ENCODE measurements around the gene CFAP58.
"Not testable (repeated sequence)": the region's sequence is repeated elsewhere in the genome, so short reads cannot be mapped to it uniquely, and the experiment has no call there.

The CFAP58 gene

DNA sequence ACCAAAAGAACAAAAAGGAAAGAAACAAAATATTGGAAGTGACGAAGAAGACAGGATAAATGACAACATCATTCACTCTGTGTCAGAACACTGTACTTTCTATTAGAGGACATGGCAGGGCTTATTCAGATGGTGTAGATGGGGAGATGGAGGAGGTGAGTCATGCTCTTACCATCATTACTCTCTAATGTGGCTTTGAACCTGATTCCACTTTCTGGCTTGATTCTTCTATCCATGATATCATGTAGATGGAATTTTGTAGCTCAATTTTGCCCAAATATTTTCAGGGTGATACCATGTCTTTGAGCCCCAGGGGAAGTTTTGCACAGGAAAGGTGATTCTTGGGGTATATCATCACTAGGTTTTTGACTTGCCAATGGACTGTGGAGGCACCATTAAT is 91.7 kb downstream of the CFAP58 start:
- DNase-seq: no peak

DNA sequence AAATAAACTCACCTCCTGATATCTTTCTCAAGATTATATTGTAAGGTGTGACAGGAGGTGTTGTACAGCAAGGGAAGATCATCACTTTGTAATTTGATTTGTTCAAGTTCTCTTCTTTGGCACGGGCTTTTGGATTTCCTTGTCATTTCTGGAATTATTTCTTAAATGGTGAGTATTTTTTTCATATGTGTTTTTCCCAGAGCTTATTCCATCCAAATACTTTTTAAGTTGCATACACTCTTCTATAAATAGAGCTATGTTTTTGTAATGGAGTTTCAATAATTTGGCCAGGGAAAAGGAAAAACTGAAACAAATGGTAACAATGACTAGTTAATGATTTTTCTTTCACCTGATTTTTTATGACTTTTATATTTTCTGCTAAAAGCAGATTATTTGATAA is 92.5 kb downstream of the CFAP58 start:
- DNase-seq: no peak

DNA sequence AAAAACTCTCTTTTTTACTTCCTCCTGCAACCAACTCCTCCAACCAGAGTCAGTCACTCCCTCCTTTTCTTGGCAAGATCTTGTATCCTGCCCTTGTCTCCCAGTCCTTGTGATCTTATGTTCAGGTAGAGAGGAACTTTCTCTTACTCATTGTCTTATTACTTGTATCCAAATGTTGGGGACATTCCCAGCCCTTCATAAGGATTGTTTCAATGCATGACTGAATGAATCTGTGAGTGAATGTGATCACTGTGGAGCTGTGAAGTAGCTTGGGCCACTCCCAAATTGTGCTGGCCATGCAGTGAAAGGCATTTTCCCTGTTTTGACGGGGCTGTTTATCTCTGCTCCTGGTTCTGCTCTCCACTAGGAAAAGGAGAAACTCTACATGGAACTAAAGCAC is 93.7 kb downstream of the CFAP58 start:
- no peak for DNase-seq

DNA sequence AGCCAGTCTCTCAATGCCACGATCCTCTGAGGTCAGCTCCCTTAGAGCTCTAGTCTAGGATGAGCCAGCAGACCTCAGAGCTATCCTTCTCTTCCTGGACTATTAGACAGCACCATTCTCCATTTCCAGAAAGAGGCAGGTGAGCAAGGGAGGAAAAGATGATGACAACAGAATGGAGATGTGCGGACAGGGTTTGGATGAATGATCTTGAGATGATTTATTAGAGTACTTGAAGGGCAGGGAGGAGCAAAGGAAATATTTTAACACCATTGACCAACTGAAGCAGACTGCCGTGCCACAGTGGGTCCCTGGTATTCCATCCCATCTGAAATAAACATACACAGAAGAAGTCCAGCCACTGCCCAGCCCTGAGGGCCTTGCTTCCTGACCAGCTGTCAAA is 94.3 kb downstream of the CFAP58 start:
- DNase-seq: no peak

DNA sequence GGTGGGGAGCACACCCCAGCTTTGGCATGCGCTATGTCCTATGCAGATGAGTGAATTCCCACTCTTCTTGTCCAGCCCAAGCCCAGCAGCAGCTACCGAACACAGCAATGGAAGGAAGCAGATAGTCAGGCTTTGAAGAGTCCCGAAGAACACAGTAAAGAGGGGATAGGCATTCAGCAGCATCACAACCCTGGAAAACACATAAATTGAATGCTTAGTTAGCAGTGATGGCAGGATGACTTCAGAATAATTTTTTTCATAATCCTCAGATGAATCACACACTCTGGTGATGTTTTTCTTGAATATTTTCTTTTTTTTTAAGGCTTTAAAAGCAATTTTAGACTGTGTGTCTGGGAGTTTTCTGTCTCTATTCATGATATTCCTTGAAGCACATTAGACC is 95.8 kb downstream of the CFAP58 start:
- DNase-seq: no peak

DNA sequence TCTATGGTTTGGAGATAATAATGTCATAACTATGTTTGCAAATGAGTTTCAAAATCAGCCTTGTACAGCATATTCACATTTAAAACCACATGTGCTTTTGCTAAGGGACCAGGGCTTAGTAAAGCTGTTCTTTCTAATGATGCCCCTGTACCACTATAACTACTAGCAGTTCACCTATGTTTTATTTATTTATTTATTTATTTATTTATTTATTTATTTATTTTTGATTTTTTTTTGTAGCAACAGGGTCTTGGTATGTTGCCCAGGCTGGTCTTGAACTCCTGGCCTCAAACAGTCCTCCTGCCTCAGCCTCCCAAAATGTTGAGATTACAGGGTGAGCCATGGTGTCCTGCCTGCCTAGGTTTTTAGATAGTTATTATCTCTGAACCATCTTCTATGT is 96.9 kb downstream of the CFAP58 start:
- no peak for DNase-seq

DNA sequence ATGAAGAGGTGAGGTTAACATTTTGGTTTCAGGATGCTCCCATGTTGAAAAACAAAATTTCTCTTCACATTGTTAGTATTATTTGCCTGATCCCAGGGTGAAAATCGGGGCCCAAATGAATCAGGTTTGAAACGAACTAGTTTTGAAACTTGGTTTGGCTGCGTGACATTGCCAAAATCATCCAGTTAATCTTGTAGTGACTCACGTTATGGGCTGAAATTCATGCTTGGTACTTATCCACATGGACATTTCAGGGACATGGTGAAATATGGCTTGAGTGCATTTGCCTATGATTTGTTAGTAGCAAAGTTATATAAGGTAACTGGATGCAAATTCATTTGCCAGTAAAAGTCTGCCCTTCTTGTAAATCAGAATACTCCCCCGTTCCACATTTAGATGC is 97.3 kb downstream of the CFAP58 start:
- no peak for DNase-seq

DNA sequence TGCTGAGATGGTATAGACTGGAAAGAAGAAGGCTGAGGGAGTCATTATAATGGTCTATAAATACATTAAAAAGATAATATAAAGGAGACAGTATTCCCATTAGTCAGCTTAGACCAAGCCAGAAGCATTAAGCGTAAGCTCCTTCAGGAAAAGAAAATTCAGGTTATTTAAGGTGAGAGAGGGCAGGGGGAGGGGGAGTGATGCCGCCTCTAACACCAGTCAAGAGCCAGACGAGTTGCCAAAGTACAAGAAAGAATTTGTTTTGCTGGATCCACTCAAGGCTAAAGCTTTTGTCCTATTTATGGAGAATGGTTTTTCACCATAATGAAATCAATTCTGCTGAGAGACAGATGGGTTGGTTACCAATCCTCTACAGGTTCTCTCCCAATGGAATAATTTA is 99.3 kb downstream of the CFAP58 start:
- DNase-seq: no peak

DNA sequence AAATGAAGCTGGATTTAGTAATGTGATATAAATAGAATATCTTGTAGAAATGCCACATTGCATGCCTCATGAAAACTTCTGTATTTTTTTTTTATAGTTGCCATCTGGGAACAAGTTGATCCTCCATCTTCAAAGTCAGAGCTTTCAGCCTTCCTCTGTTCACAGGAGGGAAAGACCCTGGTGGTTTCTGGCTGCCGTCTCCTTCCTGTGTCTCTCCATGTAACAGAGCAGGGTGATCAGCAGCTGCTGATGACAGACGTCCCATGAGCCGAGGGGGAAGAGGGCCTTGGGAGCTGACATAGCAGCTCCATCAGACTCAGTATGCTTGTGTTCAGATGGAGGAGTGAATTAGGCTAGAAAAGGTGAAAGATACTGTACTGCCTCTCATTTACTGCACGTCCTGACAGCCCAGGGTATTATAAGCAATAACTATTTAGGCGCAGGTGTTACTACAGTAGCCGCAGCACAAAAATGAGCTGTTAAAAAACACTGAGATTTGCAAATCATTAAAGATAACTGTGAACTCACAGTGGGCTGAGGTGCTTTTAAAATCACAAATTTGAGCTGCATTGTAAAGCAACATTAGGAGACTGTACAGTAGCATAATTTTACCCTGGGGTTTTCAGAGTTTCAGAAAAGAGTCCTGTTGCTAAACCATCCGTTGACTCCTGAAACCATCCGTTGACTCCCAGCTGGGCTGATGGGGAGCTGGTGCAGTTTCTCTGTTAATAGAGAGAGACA is 103.3 kb downstream of the CFAP58 start:
- DNase-seq: no peak

DNA sequence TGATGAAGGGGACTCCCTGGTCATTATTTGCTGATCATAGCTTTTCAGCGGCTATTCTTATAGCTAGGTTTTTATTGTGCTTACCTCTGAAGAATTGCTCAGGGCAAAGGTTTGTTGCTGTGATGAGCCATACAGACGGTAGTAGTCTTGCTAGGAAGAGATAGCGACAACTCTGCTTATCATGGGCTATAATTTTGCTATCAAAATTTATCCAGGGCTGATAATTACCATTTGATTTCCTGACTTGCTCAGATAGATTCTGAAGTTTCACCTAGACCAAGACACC is 103.9 kb downstream of the CFAP58 start:
- DNase-seq: no peak

DNA sequence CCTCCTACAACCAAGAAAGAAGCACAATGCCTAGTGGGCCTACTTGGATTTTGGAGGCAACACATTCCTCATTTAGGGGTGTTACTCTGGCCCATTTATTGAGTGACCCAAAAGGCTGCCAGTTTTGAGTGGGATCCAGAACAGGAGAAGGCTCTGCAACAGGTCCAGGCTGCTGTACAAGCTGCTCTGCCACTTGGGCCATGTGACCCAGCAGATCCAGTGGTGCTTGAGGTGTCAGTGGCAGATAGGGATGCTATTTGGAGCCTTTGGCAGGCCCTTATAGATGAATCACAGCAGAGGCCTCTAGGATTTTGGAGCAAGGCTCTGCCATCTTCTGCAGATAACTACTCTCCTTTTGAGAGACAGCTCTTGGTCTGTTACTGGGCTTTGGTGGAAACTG is 111.9 kb downstream of the CFAP58 start:
- DNase-seq: not testable (repeated sequence)

DNA sequence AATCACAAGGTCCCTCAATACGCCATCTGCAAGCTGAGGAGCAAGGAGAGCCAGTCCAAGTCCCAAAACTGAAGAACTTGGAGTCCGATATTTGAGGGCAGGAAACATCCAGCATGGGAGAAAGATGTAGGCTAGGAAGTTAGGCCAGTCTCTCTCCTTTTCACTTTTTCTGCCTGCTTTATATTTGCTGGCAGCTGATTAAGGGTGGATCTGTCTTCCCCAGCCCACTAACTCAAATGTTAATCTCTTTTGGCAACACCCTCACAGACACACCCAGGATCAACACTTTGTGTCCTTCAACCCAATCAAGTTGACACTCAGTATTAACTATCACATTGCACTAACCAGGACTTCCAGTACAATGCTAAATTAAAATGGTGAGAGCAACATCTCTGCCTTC is 115.2 kb downstream of the CFAP58 start:
- DNase-seq: not testable (repeated sequence)

DNA sequence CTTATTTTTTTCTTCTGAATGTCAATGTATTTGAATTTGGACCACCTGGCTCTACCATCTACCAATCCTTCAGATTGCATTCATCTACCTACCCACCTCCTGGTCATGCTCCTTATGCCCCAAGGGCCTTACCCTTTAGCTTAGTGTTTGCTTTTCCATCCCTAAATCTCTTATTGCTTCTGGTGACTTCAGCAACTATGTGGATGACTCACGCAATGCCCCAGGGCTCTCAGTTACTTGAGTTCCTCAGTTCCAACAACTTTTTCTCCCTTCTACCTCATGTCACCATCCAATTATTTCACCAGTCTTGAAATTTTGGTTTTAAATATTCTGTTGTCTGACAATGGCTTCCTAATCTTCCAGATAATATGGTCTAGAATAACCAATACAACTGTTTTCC is 118.9 kb downstream of the CFAP58 start:
- no peak for DNase-seq

DNA sequence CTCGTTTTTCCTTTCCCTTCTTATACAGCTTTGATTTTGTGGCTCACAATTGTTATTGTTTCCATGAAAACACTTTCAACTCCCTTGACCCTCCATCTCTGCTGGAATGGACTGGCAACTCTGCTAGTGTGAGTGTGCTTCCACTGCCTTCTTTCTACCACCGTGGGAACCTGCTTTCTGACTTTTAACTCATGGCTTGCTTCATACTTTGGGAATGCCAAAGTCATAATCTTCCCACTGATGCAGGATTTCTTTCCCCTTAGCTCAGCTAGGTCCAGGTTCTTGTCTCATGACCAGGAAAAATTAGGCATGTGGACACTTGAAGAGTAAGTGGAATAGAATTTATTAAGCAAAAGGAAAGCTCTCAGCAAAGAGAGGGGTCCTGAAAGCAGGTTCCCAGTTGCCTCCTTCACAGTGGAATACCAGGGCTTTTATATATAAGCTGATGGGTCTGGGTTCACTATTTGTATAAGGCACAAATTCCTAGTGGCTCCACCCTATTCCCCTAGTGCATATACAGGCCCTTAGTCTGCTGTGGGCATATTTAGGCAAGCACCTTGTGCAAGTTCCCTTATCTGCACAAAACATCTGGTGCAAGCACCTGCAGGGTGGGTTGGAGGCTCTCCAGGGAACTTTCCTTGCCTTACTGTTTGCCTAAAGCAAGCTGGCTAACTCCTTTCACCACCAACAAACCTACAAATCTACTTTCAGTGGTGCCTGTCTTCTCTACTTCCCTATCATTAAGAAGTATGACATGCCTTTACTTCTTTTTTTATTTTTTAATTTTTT is 119.5 kb downstream of the CFAP58 start:
- DNase-seq: no peak

DNA sequence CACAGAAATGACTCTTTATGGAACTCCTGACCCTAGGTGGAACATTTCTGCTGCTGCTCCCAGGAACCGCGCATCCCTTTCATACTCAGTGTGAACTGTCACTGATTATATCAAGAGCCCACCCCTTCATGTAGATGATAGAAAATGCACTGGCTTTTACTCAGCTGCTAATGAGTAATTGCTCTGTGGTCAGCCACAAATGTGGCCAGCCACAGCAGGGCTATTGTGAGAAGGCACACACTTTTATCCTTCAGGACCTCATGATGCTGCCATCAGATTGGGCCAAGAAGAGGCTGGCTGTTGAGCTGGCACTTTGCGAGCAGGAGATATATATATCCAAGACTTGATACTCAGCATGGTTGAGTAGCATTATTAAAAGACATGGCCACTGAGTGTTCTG is 124.7 kb downstream of the CFAP58 start:
- DNase-seq: no peak

DNA sequence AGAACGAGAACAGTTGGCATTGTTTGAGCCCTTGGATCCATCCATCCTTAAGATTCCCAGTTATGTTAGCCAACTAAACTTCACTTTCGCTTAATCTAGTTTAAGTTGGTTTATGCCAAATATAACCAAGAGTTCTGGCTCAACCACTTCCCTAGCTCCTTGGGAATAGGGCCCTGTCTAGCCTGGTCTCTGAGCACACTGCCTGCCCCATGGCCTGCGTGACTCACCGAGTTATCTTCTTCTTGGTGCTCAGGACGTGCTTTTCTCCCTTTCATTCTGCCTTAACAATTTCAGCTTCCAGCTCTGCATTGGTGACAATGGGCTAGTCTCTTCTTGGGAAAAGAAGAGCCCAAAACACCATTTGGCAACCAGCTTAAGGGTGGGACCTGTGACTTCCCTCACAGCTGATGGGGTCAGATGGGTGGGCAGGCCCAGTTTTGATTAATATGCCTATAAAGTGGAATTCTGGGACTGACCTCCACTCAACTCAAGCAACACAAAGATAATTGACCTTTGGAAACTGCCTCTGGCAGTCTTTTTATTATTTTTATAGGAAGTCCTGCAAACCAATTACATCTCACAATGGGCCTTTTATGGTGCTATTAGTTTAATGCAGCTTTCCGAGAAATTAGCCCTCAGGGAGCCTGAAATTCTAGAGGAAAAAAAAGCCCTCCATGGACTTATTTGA is 126.4 kb downstream of the CFAP58 start:
- peak in 1 of 2 experiments; percentile 0 for DNase-seq

DNA sequence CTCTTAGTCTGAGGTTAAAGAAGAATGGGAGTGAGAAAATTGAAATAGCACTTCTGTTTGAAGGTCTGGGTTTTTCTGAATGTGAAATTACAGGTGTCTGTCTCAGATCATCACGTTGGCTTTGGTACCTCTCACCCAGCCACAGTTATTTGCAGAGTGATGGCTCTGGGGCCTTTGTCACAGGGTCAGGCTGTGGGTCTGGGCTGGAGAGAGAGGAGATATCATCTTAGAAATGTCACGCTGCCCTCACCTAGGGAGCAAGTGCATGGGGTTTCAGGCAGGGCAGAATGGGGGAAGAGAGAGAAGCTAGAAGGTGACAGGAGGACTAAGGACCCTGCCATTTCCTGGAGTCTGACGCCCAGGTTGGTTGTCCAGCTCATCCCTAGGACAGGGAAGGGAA is 127.2 kb downstream of the CFAP58 start:
- DNase-seq: no peak

DNA sequence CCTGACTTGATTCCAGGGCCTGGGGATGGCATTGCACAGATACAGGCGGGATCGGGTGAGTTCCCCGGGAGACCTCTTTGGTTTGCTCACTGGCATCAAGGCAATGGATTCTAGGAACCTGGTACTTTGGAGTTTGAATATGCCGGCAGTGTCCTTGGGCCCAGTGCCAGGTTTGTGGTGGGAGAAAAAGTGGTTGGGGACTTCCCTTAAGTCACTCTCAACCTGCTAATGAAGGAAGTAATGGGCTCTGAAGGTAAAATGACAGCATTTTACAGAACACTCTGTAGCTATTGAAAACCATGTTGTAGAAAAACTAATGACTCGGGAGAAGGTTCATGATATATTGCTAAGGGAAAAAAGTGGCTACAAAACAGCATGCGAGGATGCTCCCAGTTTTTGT is 129.9 kb downstream of the CFAP58 start:
- no peak for DNase-seq

DNA sequence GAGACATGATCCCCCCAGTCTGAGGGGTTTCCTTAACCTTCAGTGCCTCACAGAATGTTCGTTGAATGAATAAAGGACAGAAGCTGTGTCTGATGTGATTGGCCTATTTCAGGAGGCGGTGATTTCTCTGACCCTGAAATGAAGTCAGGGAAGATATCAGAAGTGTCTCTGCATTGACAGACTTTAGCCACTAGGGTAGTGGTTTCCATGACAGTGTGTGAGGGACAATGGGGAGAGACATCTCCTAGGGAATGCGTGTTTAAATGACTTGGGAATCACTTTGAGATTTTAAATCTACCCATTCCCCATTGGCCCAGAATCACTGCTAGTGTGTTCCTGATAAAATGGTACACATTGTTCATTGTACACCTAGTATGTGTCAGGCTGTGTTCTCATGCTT is 132.0 kb downstream of the CFAP58 start:
- no peak for DNase-seq

DNA sequence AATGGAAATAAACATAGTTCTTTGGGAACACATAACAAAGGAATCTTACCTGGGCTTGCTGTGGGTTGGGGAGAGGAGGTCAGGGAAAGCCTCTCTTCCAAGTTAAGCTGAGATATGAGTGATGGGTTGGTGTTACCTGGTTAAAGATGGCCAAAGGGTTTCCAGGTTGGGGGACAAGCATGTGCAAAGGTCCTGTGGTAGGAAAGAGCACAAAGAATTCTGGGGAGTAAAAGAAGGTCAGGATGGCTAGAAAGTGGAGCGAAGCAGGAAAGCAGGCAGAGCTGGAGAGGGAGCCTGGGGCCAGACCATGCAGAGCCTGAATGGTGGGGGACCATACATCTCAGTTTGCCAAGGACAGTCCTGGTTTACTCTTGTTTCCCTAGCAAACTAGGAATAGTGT is 133.2 kb downstream of the CFAP58 start:
- DNase-seq: no peak

DNA sequence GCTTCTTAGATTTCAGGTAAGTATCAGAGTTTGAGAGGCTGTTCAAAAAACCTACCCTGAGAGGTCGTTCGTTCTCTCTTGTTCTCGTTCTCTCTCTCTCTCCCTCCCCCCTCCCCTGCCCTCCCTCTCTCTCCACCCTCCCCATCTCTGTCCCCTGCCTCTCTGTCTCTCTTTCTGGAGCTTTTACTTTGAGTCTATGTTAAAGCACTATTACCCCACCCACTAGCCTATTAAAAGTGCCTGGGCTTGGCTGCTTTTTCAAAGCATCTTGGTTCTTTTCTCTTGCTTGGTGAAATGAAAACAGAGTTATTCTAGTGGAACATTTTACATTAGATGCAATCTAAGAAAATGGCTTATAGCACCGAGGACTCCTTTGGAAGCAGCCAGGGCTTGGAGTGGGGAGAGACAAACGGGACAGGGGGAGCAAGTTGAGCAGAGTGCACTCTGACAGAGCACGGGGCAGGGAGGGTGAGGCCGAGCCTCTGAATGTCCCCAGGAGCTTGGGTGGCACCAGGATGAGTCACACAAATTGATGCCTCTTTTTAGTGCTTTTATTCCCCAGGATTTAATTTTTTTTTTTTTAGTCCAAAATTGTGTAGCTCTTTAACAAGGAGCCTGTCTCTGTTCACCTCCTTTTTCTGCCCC is 134.3 kb downstream of the CFAP58 start:
- no peak for DNase-seq

DNA sequence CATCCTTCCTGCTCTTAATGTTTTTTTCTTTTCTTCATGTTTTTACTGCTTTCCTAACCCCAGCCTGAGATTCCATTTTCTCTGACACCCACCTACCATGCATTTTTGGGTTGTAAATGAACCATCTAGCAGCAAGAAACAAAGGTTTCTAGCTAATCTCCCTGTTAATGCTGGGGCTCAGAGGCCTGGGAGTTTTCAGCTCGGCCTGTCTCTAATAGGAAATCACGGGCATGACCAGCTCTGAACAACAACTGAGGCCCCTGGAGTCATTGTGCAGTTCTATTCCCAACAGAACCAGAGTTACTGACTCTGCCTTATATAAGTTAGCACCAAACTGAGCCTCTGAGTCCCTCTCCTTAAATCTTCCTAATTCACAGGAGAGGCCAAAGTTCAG is 134.8 kb downstream of the CFAP58 start:
- no peak for DNase-seq

DNA sequence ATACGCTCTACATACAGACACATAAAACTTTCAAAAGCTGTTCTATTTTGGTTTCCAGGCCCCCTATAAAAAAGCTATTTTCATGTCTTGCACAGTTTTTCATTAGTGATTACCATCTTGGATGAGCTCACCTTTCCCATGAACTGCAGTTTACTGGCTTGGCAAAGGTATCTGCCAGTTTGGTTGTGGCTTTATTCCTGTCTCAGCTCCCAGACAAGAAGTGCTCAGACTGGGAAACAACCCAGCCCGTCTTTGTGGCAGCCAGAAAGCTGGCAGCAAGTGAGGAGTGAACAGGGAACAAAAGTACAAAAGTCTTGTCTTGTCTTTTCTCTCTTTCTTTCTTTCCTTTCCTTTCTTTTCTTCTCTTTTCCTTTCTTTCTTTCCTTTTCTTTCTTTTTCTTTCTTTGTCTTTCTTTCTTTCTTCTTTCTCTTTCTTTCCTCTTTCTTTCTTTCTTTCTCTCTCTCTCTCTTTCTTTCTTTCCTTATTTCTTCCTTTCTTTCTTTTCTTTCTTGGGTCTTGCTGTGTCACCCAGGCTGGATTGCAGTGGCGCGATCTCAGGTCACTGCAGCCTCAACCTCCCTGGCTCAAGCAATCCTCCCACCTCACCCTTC is 138.8 kb downstream of the CFAP58 start:
- no peak for DNase-seq

All from NCI-H2081 (cell line).